ENCODE data around the gene HSF2BP.

The HSF2BP gene

DNA sequence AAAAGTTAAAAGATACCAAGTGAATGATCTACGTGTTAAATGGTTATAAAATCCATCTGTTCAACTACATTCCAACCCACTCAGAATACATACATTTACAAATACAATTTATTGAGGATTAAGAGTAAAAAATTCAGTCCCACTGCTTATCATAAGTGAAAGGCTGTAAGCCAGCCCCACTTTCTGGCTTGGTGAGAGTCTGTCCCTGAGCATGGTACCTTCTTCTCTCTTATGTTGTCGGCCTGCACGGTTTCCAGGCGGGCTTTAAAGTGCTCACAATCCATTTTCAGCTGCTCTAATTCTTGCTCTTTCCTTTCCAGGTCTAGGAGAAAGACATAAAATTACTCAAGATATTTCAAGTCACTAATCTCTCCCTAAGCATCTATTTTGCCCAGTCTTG lies 15.2 kb downstream of the HSF2BP start:
- no peak for TF ChIP-seq CTCF (IDR thresholded peaks at IDR 0.05)

- TF ChIP-seq CTCF (IDR thresholded peaks at IDR 0.05): no peak
These were observed 16.1 kb downstream of the HSF2BP start for GRCh38 chr21:43643193-43643592.

GRCh38 chr21:43640400-43640799 lies 18.9 kb downstream of the HSF2BP start:
- no peak for TF ChIP-seq CTCF (IDR thresholded peaks at IDR 0.05)

- no peak for TF ChIP-seq CTCF (IDR thresholded peaks at IDR 0.05)
These were observed 19.6 kb downstream of the HSF2BP start for GRCh38 chr21:43639470-43640353.

DNA sequence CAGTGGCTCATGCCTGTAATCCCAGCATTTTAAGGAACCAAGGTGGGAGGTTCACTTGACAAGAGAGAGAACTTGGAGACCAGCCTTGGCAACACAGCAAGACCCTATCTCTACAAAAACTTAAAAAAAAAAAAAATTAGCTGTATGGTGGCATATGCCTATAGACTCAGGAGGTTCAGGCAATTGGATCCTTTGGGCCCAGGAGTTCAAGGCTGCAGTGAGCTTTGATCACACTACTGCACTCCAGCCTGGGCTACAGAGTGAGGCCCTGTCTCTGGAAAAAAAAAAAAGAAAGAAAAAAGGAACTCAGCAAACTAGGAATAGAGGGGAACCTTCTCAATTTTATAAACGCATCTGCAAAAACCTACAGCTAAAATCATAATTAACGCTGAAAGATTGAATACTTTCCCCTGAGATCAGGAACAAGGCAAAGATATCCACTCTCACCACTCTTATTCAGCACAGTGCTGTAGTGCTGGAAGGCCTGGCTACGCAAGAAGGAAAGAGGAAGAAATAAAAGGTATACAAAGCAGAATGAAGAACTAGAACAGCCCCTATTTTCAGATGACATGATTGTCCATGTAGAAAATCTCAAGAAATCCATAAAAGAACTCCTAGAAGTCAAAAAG lies 21.6 kb downstream of the HSF2BP start:
- TF ChIP-seq CTCF (IDR thresholded peaks at IDR 0.05): no peak

GRCh38 chr21:43635436-43635835 lies 23.9 kb downstream of the HSF2BP start:
- no peak for TF ChIP-seq CTCF (IDR thresholded peaks at IDR 0.05)

DNA sequence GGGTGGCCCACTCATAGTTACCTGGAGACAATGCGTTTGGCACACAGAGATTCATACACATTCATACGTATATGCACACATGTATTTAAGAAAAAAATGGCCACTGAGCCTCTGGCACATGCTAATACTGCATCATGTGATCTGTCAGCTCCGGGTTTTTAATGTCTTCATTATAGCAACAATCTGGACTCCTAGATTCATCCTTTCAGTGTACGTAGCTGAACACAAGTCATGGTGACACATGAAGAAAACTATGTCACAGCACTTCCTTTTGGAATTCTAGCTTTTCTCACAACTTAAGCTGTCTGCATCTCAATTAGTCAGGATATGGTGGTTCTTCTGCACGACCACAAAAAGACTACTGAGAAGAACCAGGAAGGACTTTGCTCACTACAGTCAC lies 24.7 kb downstream of the HSF2BP start:
- TF ChIP-seq CTCF (IDR thresholded peaks at IDR 0.05): no peak
